Trophoblast cell (in vitro differentiated cells and primary cell): ENCODE results near the gene FHIT.

Experiments used
- DNase-seq, 2 donors: peaks; one replicate each; pipeline ENCODE4 v3.0.0-alpha.2; 2016
- H2AFZ ChIP-seq: 2 replicates; pipeline ENCODE4 v1.6.1; 2013; ENCODE audit warnings: low read length, moderate library complexity, mild to moderate bottlenecking; ENCODE audit not compliant: insufficient read depth, poor library complexity
- H2AK5ac ChIP-seq: 2 replicates; pipeline ENCODE4 v1.6.1; 2013; ENCODE audit warnings: mild to moderate bottlenecking, low read length
- H2BK120ac ChIP-seq: 2 replicates; pipeline ENCODE4 v1.6.1; 2013; ENCODE audit warnings: low read length, mild to moderate bottlenecking, moderate library complexity; ENCODE audit not compliant: insufficient read depth, poor library complexity
- H2BK12ac ChIP-seq: 2 replicates; pipeline ENCODE4 v1.6.1; 2013; ENCODE audit warnings: mild to moderate bottlenecking, low read length, moderate library complexity
- H2BK5ac ChIP-seq: 2 replicates; pipeline ENCODE4 v1.6.1; 2013; ENCODE audit warnings: low read length, low read depth, moderate library complexity, mild to moderate bottlenecking; ENCODE audit not compliant: poor library complexity
- H3K14ac ChIP-seq: 2 replicates; pipeline ENCODE4 v1.6.1; 2013; ENCODE audit warnings: mild to moderate bottlenecking, low read length
- H3K18ac ChIP-seq: 2 replicates; pipeline ENCODE4 v1.6.1; 2013; ENCODE audit warnings: mild to moderate bottlenecking, low read length
- H3K23ac ChIP-seq: 2 replicates; pipeline ENCODE4 v1.6.1; 2013; ENCODE audit warnings: low read length
- H3K27ac ChIP-seq: 2 replicates; pipeline ENCODE4 v1.5.1; 2013; ENCODE audit warnings: low read depth, mild to moderate bottlenecking, inconsistent platforms, low read length, moderate library complexity
- H3K27me3 ChIP-seq: 2 replicates; pipeline ENCODE4 v1.6.1; 2013; ENCODE audit warnings: inconsistent platforms, mild to moderate bottlenecking, low read length, moderate library complexity; ENCODE audit not compliant: insufficient read depth
- H3K36me3 ChIP-seq, 2 experiments: 1 replicate in 1 of 2; 2 replicates in 1 of 2; pipeline ENCODE4 v1.6.1; 2013; ENCODE audit warnings: low read length in 2 of 2, mild to moderate bottlenecking in 2 of 2, moderate library complexity in 1 of 2; ENCODE audit not compliant: insufficient read depth in 2 of 2, control insufficient read depth in 1 of 2
- H3K4ac ChIP-seq: 2 replicates; pipeline ENCODE4 v1.6.1; 2013; ENCODE audit warnings: low read depth, mild to moderate bottlenecking, low read length, moderate library complexity
- H3K4me1 ChIP-seq, 2 experiments: 1 replicate in 1 of 2; 2 replicates in 1 of 2; pipeline ENCODE4 v1.6.1; 2013; ENCODE audit warnings: low read length in 2 of 2, mild to moderate bottlenecking in 2 of 2, moderate library complexity in 1 of 2; ENCODE audit not compliant: insufficient read depth in 2 of 2, control insufficient read depth in 1 of 2
- H3K4me2 ChIP-seq: 2 replicates; pipeline ENCODE4 v1.6.1; 2013; ENCODE audit warnings: inconsistent platforms, mild to moderate bottlenecking, low read length, moderate library complexity
- H3K4me3 ChIP-seq: 2 replicates; pipeline ENCODE4 v1.5.1; 2013; ENCODE audit warnings: mild to moderate bottlenecking, low read depth, low read length, inconsistent platforms
- H3K79me1 ChIP-seq: one replicate; pipeline ENCODE4 v1.6.1; 2013; ENCODE audit warnings: low read length
- H3K79me2 ChIP-seq: 2 replicates; pipeline ENCODE4 v1.6.1; 2013; ENCODE audit warnings: low read length, mild to moderate bottlenecking; ENCODE audit not compliant: control insufficient read depth, insufficient read depth, poor library complexity
- H3K9ac ChIP-seq: 2 replicates; pipeline ENCODE4 v1.6.1; 2013; ENCODE audit warnings: mild to moderate bottlenecking, low read length
- H3K9me3 ChIP-seq: 2 replicates; pipeline ENCODE4 v1.6.1; 2013; ENCODE audit warnings: low read depth, mild to moderate bottlenecking, control low read depth, inconsistent platforms, low read length; ENCODE audit not compliant: insufficient read depth
- H4K12ac ChIP-seq: 2 replicates; pipeline ENCODE4 v1.6.1; 2013; ENCODE audit warnings: low read depth, mild to moderate bottlenecking, low read length, moderate library complexity
- H4K8ac ChIP-seq: 2 replicates; pipeline ENCODE4 v1.6.1; 2013; ENCODE audit warnings: low read depth, mild to moderate bottlenecking, low read length, moderate library complexity
- H4K91ac ChIP-seq: one replicate; pipeline ENCODE4 v1.6.1; 2013; ENCODE audit warnings: low read depth, mild to moderate bottlenecking, low read length, moderate library complexity
- WGBS: extraction: QIAGEN DNeasy Blood & Tissue Kit; methylation state at CpG from one replicate; pipeline ENCODE4 v1.1.7; 2013; ENCODE audit warnings: missing lambda C conversion rate; ENCODE audit not compliant: insufficient read length, insufficient coverage; ENCODE audit errors: extremely low coverage; 5-methylcytosine and 5-hydroxymethylcytosine counted together

Gene FHIT

DNA sequence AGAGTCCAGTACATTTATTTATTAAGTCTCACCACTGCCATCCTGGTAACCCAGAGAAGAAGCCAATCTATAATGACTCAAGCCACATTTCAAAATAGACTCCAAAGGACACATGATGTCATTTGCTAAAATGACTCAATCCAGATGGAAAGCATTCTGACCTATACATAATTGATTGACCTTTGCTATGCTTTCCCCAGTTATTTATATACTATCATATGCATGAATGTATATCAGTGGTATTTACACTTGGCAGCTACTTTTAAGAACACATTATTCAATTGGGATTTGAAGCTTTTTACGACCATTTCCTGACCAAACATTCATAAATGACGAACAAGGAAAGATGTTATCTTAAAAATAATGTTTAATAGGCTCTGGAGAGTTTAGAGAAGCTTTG lies 297.2 kb downstream of the FHIT start:
- no peak overlapping the region for H2AK5ac ChIP-seq
- H3K9me3 ChIP-seq = no peaks in the 10 kb centered on the region
- no peak overlapping the region for H3K14ac ChIP-seq
- no peak overlapping the region for H4K91ac ChIP-seq
- H3K79me1 ChIP-seq = no peaks in the 10 kb centered on the region
- H3K4me2 ChIP-seq = no peak overlapping the region
- DNase-seq = no peak
- WGBS = no CpG with 5 or more reads among the region's 2 CpGs
- H3K79me2 ChIP-seq = no peaks in the 10 kb centered on the region
- no peak overlapping the region for H3K27ac ChIP-seq
- no peak overlapping the region for H3K9ac ChIP-seq
- no peaks in the 10 kb centered on the region for H3K4me1 ChIP-seq
- no peak overlapping the region for H4K12ac ChIP-seq
- no peak overlapping the region for H4K8ac ChIP-seq
- no peaks in the 10 kb centered on the region for H3K36me3 ChIP-seq
- no peak overlapping the region for H3K4me3 ChIP-seq
- H3K27me3 ChIP-seq = no peaks in the 10 kb centered on the region
- H3K4ac ChIP-seq = no peak overlapping the region
- H3K18ac ChIP-seq = no peak overlapping the region
- H2BK12ac ChIP-seq = no peak overlapping the region
- no peak overlapping the region for H2BK5ac ChIP-seq
- no peak overlapping the region for H2BK120ac ChIP-seq
- no peak overlapping the region for H2AFZ ChIP-seq
- no peak overlapping the region for H3K23ac ChIP-seq

DNA sequence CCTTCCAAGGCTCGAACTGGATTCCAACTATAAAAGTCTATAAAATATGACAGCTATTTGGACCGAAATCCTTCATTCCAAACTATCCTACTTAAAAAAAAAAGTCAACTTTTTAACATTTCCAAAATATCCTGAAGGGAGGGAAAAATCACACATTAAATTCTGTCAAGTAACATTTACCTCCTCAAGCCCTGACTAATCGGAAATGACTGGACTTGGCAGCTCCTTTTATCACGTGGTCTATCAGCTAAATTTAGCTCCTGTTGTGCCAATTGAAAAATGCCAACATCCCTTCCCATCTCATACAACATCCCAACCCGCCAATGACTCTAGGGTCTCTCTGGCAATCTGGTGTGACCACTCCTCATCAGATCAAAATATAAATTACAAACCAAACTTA lies 297.9 kb downstream of the FHIT start:
- no peak overlapping the region for H4K91ac ChIP-seq
- H2AK5ac ChIP-seq = no peak overlapping the region
- no peak overlapping the region for H3K14ac ChIP-seq
- H2AFZ ChIP-seq = no peak overlapping the region
- no peaks in the 10 kb centered on the region for H3K79me2 ChIP-seq
- no peaks in the 10 kb centered on the region for H3K79me1 ChIP-seq
- no peak for DNase-seq
- H2BK5ac ChIP-seq = no peak overlapping the region
- no peak overlapping the region for H4K8ac ChIP-seq
- H3K27ac ChIP-seq = no peak overlapping the region
- H3K23ac ChIP-seq = no peak overlapping the region
- H3K9ac ChIP-seq = no peak overlapping the region
- H3K4me1 ChIP-seq = no peaks in the 10 kb centered on the region
- no peak overlapping the region for H2BK12ac ChIP-seq
- no peak overlapping the region for H2BK120ac ChIP-seq
- H4K12ac ChIP-seq = no peak overlapping the region
- H3K4me3 ChIP-seq = no peak overlapping the region
- 100% methylated on average over 1 of the region's 5 CpGs for WGBS
- no peaks in the 10 kb centered on the region for H3K27me3 ChIP-seq
- H3K36me3 ChIP-seq = no peaks in the 10 kb centered on the region
- H3K4ac ChIP-seq = no peak overlapping the region
- H3K18ac ChIP-seq = no peak overlapping the region
- H3K4me2 ChIP-seq = no peak overlapping the region
- no peaks in the 10 kb centered on the region for H3K9me3 ChIP-seq

GRCh38 chr3:60952055-60952454 lies 299.2 kb downstream of the FHIT start:
- H3K27me3 ChIP-seq = no peaks in the 10 kb centered on the region
- no peak overlapping the region for H2BK120ac ChIP-seq
- no peaks in the 10 kb centered on the region for H3K4me1 ChIP-seq
- H3K18ac ChIP-seq = no peak overlapping the region
- no peak overlapping the region for H3K4me2 ChIP-seq
- H2AFZ ChIP-seq = no peak overlapping the region
- H3K27ac ChIP-seq = no peak overlapping the region
- H3K9ac ChIP-seq = no peak overlapping the region
- H2BK12ac ChIP-seq = no peak overlapping the region
- no peak overlapping the region for H2AK5ac ChIP-seq
- H4K8ac ChIP-seq = no peak overlapping the region
- H3K36me3 ChIP-seq = no peaks in the 10 kb centered on the region
- no peak overlapping the region for H3K4me3 ChIP-seq
- H3K9me3 ChIP-seq = no peaks in the 10 kb centered on the region
- H4K91ac ChIP-seq = no peak overlapping the region
- WGBS = no CpG with 5 or more reads among the region's 6 CpGs
- no peak overlapping the region for H2BK5ac ChIP-seq
- DNase-seq = no peak
- no peak overlapping the region for H3K14ac ChIP-seq
- H3K4ac ChIP-seq = no peak overlapping the region
- no peak overlapping the region for H4K12ac ChIP-seq
- H3K23ac ChIP-seq = no peak overlapping the region
- H3K79me2 ChIP-seq = no peaks in the 10 kb centered on the region
- no peaks in the 10 kb centered on the region for H3K79me1 ChIP-seq

- no peak overlapping the region for H2AK5ac ChIP-seq
- no peak overlapping the region for H2BK5ac ChIP-seq
- no peaks in the 10 kb centered on the region for H3K27me3 ChIP-seq
- H3K4me2 ChIP-seq = no peak overlapping the region
- H3K36me3 ChIP-seq = no peaks in the 10 kb centered on the region
- no peak overlapping the region for H4K12ac ChIP-seq
- no peak for DNase-seq
- no peak overlapping the region for H2AFZ ChIP-seq
- no peak overlapping the region for H4K91ac ChIP-seq
- H2BK12ac ChIP-seq = no peak overlapping the region
- no peak overlapping the region for H4K8ac ChIP-seq
- H3K4me1 ChIP-seq = no peaks in the 10 kb centered on the region
- H3K23ac ChIP-seq = no peak overlapping the region
- no peak overlapping the region for H3K14ac ChIP-seq
- no peaks in the 10 kb centered on the region for H3K79me2 ChIP-seq
- H3K9me3 ChIP-seq = no peaks in the 10 kb centered on the region
- H2BK120ac ChIP-seq = no peak overlapping the region
- H3K4me3 ChIP-seq = no peak overlapping the region
- no peak overlapping the region for H3K27ac ChIP-seq
- H3K79me1 ChIP-seq = no peaks in the 10 kb centered on the region
- WGBS = no CpG with 5 or more reads among the region's 3 CpGs
- H3K9ac ChIP-seq = no peak overlapping the region
- no peak overlapping the region for H3K4ac ChIP-seq
- no peak overlapping the region for H3K18ac ChIP-seq
Measured at GRCh38 chr3:60949146-60949545, 302.1 kb downstream of the FHIT start.

- Histone ChIP-seq H3K14ac (no peak overlapping the region), H3K4me2 (no peak overlapping the region), H3K9me3 (no peaks in the 10 kb centered on the region), H3K9ac (no peak overlapping the region), H2AK5ac (no peak overlapping the region), H2BK12ac (no peak overlapping the region), H4K91ac (no peak overlapping the region), H4K12ac (no peak overlapping the region), H2BK5ac (no peak overlapping the region), H3K79me1 (no peaks in the 10 kb centered on the region), H4K8ac (no peak overlapping the region), H3K4me1 (no peaks in the 10 kb centered on the region), H3K4ac (no peak overlapping the region), H2BK120ac (no peak overlapping the region), H3K79me2 (no peaks in the 10 kb centered on the region), H3K23ac (no peak overlapping the region), H3K27ac (no peak overlapping the region), H3K36me3 (no peaks in the 10 kb centered on the region), H3K27me3 (no peaks in the 10 kb centered on the region), H3K4me3 (no peak overlapping the region), H2AFZ (no peak overlapping the region), H3K18ac (no peak overlapping the region)
- DNase-seq = peak in 1 of 2 donors; percentile 18
Measured at GRCh38 chr3:60948488-60948887, 302.8 kb downstream of the FHIT start.
